NCI-H2227 (cell line): Measurements from ENCODE around the gene DPP10.

ENCODE experiments used
- DNase-seq: peaks from one replicate; lab custom pipeline; 2025; ENCODE audit not compliant: unreplicated experiment; lab: John Stamatoyannopoulos, UW

The DPP10 gene

DNA sequence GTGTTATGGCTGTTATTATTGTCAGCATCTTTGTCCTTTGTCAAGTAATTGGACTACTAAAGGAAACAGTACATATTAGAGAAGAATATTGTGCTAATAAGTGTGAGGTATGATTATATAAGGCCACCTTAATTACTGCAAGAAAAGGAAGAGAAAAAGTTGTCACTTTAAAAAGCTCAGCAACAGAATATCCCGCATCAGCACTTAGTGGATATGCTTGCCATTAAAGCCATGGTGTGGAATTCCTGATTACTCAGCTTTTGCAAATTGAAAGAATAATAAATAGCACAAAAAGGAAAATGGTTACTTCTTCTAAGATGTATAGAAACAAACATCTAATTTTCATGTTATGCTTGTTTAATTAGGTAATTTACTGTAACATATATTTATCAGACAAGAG lies 347.5 kb downstream of the DPP10 start:
- no peak for DNase-seq

DNA sequence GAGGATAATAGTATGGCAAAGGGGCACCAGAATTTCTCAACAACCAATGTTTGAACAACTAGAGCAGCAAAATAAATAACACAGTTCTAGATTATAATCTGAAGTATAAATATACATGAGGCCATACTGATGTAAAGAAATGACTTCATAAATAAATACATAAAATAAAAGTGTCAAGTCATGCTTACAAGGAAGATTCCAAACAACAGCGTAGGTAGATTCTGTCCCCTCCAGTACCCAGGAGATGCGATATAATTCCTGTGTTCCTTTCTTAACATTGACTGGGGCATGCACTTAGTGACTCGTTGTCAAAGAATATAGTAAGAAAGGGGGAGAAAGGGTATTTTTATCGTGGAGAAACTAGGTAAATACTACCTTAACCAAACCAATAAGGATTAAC lies 355.1 kb downstream of the DPP10 start:
- no peak for DNase-seq

DNA sequence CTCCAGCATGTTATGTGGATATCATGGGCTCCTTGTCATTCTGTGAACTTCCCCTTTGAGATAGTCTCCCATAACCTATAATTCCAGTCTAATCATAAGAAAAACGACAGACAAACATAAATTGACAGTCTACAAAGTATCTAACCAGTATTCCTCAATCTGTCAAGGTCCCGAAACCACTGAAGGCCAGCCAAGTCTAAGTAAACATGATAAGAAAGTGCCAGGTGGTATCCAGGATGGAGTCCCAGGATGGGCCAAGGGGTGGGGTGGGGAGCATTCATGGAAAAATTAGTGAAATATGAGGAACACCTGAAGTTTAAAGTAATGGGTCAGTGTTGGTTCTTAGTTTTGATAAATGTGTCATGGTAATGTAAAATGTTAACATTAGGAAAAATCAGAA lies 355.5 kb downstream of the DPP10 start:
- DNase-seq = no peak

DNA sequence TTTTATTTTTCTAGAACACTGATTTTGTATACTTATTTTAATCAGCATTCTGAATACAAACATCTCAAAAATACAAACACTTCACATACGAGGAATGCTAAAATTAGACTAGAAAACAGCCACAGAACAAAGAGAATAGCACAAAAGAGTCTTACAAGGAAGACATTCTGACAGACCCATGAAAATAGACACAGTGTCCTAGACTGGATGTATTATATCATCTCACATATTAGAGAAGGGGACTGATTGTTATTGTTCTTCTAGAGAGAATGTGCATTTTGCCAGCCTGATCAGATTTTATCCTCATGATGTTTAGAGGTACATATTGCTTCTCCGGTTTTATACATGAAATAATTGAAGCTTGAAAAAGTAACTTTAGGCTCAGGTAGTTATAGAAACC lies 357.9 kb downstream of the DPP10 start:
- DNase-seq = no peak

DNA sequence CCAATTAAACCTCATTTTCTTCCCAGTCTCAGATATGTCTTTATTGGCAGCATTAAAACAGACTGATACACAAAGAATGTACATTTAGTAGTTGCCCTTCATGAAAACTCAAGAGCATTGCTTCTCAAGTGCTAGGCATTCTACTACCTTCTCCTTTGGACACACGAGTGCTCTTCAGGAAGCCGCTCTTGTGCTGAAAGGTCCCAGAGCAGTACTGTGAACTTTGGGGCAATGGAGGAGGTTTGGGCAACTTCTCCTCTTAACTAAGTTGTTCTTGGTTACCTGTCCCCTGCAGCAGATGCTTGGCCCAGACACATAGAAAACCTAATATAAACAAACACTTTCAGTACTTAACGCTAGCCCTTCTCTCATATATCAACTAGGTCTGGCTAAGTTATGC lies 362.8 kb downstream of the DPP10 start:
- DNase-seq = no peak

DNA sequence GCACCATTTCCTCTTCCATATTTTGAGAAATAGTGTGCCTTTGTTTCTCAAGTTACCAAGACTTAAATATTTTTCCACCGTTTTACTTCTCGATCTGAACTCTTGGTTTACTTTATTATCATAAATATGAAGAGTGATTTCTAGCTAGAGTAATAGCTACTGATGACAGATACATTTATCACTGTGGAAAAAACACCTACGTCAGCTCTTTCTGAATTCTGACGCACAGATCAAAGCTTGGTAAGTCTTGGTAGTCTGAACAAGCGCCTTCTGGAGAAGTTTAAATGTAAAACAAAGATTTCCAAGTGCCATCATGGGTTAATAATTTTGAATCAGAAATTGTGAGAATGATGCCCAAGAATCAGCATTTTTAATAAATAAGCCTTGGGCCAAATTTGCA lies 367.7 kb downstream of the DPP10 start:
- no peak for DNase-seq

DNA sequence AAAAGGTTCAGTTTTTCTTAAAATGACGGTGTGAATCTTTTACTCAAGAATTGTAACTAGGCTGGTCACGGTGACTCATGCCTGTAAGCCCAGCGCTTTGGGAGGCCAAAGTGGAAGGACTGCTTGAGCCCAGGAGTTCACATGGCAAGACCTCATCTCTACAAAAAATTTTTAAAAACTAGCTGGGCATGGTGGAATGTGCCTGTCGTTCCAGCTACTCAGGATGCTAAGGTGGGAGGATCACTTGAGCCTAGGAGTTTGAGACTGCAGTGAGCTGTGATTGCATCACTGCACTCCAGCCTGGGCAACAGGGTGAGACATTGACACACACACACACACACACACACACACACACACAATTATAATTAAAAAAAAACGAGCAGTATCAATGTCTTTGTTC lies 369.8 kb downstream of the DPP10 start:
- no peak for DNase-seq

DNA sequence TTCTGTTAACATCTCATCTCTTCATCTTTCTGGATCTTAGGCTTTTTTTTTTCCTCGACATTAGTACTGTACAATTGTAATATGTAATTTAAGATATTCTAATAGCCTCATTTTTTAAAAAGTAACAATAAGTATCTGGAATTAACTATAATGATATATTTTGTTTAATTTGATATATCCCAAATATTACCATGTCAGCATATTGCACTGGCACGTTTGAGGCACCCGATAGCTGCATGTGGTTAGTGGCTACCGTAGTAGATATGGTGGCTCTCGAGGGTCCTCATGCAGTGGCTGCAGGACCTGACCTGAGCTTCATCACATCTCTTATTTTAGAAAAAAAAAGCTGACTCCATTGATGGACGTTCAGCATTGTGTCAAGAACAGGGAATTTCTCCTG lies 371.9 kb downstream of the DPP10 start:
- no peak for DNase-seq

DNA sequence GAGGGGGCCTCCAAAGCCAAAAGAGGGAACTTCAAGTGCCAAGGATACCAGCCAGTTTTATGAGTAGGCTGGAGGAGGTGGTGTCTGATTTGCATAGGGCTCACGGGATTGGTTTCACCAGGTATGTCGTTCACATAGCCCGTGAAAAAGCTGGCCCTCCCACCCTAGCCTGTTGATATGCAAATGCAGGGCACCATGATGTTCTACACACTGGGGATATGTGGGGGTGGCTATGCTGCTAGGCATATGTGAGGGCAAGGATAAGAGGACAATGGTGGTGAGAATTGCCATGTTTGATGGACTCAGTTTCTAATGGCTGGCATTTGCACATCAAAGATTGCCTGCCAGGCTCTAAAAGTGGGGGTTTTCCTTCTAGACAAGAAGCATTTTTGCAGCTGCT lies 378.6 kb downstream of the DPP10 start:
- DNase-seq = no peak

DNA sequence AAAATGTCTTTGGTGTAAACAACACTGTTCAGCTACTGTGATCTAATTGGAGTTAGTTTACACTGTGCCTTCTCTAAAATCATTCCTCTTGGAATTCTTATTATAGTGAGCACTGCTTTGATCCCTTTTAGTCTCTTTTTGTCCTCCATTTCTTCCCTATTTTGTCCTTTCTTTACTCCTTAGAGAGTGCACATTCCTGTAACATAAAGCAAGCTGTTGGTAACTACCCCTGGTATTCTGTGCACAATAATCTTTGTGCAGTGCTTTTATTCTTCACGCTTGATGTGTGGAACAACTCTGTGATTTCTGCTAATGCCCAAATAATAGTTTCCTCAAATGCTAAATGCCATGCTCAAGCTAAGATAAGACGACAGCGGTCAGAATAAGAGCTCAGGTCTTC lies 401.5 kb downstream of the DPP10 start:
- no peak for DNase-seq

DNA sequence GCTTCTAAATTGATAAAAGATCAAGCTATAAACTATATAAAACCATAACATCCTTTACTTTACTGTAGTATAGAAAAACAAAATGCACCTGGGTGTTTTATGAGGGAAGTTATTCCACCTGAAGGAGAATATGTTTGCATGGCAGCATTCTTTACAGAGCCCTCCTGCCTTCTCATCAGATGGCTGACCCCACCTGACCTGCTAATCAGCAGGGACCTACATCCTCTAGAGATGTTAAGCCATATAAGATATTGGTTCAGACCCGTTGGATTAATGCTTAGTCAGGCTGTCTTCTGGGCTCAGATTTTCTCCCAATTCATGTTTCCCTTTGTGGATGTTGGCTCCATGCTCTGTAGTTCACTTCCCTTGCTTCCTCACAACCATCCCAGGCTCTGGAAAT lies 414.8 kb downstream of the DPP10 start:
- DNase-seq = no peak

DNA sequence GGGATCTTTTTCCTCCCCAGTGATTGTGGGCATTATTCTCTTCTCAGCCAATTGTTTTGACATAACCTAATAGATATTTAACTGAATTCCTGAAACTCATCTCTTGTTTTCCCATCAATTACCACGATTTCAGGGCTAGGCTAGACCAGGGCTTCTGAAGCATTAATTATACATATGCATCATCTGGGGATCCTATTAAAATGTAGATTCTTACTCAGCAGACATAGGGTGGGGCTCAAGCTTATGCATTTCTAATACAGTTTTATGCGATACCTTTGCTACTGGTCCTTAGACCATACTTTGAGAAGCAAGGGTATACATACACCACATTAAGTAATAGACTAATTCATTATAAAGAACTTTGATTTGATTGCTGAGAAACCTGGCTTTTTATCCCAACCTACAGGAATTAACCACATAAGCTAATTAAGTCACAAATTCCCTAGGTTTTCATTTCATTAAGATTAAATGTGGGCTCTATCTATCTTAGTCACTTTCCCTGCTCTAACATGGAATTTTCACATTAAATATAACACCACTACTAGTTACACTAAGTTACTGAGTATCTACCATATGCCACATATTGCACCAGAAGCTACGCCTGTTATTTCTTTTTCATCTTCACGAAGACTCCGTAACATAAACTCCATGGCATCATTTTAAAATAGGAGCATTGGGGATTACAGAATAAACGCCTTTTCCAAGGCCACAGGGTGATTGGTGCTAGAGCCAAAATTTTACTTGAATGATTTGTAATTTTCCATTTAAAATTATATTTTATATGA lies 417.5 kb downstream of the DPP10 start:
- DNase-seq = no peak

DNA sequence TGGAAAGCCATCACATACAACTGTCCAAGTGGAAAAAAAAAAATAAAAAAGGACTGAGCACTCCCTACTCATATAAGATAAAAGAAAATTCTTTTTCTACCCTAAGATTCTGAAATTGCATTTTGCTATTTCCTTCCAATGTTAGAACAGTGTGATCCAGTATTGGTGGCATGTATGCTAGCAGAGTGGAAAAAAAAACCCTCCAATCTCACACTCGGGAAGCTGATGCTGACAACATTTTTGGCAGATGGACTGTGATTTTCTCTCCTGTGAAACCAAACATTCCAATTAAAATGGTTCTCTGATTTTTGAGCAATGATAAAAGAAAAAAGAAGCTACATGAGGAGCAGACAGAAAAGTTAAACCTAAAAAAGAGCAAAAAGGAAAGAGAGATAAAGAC lies 419.8 kb downstream of the DPP10 start:
- DNase-seq = no peak

DNA sequence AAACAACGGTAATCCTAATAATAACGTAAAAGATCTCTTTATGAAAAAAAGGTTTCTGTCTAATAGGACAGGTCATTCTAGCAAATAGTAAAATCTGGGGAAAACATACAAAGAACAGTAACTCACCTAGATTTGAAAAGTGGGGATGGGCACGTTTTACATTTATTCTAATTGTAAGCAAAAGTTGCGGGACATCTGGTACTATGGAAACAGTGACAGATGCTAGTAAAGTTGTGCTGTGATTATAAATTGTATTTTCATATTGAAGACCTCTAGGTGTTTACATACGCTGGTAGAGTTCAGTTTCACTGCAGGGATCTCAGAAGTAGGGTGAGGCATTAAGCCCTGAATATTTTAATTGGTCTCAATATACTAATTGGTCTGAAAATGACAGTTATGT lies 422.5 kb downstream of the DPP10 start:
- DNase-seq = no peak

DNA sequence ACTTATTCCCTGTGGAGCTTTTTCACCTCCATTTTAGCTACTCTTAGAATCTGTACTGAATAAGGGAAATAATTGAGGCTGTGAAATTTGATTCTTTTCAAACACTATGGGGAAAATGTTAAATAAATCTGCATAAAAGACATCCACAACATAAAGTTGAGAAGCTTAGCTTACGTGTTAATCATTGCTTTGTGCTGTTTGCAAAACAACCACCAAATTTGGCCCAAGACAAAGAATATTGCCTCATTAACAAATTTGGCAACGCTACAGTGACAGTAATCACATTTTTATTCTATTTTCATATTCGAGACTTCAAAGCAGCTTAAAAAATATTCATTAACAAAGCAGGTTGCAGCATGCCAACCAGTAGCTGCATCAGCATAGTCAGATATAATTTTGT lies 437.6 kb downstream of the DPP10 start:
- DNase-seq = no peak

DNA sequence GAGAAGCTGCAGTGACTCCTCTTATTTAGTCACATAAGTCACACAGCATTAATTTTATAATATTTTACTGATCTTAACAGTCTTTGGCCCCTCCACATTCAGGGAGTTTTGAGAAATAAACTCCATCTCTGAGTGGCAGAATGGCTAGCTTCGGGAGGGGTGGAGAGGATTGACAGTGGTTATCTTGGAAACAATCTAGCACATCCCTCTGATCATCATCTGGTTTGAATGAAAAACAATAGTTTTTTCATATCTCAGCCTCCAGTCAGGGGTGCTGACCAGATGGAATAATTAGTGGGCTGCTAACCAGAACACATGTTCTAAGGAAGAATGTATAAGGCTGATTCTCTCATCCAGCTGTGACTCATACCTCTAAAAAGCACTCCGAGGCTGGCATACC lies 477.5 kb downstream of the DPP10 start:
- DNase-seq = no peak

DNA sequence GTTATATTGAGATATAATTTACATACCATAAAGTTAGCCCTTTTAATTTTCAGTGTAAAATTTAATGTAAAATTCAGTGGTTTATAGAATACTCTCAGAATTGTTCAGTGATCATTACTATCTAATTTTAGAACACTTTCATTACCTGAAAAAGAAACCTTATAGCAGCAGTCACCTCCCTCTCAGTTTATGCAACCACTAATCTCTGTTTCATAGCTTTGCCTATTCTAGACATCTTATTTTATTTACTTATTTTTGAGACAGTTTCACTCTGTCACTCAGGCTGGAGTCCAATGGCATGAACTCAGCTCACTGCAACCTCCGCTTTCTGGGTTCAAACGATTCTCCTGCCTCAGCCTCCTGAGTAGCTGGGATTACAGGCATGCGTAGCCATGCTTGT lies 479.6 kb downstream of the DPP10 start:
- no peak for DNase-seq

DNA sequence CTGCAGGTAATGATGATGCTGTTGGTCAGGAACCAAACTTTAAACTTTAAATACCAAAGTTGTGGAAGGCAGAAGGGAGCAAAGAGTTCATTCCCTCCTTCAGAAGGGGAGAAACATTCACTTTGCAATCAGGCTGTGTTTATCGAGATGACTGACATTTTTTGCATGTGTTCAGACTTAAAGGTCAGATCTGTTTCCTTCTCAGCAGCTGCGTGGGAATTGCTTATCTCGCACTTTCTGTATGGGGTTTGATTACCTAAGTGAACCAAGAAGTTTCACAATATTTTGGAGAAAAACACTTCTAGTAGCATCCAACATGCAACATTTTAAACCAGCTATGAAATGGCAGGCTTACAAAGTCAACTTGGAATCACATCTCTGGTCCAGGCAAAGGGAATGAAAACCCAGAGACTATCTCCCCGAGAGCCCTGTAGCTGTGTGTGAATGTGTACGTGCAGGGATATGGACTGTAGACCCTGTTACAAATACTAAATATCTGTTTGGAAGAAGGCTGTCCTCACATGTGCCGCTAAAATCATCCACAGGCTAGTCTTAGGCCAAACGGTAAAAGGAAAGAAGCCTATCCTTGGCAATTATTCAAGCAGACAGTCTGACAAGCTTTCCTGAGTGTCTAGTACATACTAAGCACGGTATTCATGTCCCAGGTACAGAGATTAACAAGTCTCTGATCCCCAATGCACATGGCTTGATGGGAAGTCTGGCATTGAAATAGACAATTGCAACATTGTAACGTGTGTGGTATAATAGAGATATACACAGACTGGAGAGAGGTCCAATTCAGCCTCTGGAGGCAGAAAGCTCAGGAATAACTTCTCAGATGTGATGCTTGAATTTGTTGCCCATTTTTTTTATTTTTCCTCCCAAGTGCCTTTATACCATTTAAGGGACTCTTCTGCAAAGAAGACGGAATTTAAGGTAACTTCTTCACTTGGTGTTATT lies 483.1 kb downstream of the DPP10 start:
- no peak for DNase-seq

DNA sequence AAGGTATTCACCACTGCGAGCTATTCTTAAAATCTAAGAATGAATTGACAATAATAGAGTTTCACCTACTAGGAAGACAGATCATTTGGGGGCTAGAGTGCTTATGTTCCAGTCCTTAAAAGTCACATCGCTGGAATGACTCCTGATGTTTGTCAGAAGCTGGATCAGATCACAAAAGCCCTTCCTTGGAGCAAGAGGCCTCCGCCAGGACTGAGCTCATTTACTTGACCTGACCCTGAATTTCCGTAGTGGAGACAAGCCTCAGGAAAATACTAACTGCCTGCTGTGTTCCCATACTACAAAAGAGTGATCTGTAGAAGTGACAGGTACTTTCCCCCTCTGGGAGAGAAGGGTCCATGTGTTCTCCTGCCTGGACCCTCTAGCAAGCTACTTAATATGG lies 483.9 kb downstream of the DPP10 start:
- DNase-seq = no peak

DNA sequence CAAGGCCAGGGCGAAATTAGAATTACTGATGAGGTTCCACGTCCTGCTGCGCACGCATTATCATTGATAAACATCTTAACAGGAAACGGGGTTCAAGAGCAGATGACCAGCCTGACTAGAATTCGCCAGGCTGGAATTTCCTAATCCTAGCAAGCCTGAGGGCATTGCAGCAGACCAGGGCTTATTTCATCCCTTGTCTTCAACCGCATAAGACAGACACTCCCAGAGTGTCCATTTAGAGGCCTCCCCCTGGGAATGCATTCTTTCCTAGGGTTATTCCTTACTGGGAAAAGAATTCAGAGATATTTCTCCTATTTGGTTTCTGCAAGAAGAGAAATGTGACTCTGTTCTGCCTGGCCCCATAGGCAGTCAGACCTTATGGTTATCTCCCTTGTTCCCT lies 486.8 kb downstream of the DPP10 start:
- DNase-seq = no peak

DNA sequence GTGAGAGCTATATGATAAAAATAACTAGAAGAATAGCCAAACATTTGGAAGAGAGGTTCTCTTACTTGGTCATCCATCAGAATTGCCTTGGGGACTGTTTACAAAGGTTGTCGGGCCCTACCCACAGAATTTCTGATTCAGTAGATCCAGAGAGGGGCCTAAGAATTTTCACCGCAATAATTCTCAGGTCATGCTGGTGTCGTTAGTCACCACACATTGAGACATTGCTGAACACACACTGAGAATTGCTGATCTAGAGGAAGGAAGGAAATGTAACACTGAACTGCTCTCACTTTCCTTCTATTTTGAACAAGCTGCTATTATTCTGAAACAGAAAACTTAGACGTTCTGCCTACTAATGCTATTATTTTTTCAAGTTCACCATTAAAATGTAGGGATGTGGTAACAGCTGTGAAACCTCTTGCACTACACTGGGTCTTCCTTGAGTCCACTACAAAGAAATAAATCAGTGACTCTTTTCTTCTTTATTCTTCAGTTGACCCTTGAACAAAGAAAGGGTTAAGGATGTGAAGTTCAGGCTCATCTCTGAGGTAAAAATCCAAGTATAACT lies 491.3 kb downstream of the DPP10 start:
- DNase-seq = no peak

DNA sequence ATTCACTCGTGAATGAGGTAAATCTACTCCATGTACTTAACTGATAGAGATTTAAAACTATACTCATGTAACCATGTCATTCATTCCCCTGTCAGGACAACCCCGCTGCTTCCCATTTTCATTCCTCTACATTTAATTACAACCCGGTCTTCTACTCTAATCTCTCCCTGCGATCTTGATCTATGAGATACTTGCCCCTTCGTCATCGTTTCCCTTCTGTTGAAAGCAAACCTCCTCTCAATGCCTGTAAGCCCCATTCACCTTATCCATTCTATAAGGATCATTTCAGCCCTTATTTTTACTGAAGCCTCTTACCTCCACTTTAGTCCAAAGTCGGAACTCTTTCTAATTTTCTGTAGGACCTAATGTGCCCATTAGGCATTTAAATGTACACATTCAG lies 492.6 kb downstream of the DPP10 start:
- no peak for DNase-seq
